DMS114 treated with DMSO at 0.1 percent for 48 hours (cell line): Measurements from ENCODE around the gene PDE3B.
"Not testable (repeated sequence)": the region's sequence is repeated elsewhere in the genome, so short reads cannot be mapped to it uniquely, and the experiment has no call there.

ENCODE experiments used
- DNase-seq: peaks from one replicate; lab custom pipeline; 2025; ENCODE audit not compliant: unreplicated experiment; lab: John Stamatoyannopoulos, UW

The PDE3B gene

DNA sequence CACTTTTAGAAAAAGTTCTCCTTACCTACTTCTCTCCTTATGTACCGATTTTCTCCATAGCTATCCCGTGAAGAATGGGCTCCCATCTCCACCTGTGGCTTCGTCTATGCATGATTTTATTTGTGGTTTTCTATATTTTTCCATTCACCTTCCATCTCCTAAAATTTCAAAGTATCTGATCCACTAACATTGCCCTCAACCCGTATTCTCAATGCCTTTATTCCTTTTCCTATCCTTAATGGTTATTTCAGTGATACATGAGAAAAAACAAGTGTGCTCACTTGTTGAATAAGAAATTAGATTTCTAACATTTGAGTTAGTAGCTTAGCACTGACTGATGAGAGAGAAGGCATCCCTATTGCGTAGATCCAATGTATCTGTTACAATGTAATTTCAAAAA lies 231.6 kb downstream of the PDE3B start:
- no peak for DNase-seq

DNA sequence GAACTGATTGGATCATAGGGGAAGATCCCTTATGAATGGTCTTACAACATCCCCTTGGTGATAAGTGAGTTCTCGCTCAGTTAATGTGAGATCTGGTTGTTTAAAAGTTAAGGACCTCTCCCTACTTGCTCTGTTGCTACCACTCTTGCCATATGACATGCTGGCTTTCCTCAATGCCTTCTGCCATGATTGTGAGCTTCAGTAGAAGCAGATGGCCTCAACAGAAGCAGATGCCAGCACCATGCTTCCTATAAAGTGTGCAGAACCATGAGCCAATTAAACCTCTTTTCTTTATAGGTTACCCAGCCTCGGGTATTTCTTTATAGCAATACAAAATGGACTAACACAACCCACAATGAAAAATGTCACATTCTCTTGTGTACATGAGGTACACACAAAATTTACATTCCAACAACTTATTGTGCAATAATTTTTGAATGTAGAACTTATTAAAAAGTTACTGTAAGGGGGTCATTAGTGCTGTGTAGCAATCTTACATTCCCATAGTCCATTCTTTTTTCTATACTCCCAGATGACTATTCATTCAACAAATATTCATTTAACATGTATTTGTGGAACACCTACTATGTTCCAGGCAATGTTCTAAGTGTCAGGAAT lies 238.1 kb downstream of the PDE3B start:
- no peak for DNase-seq

DNA sequence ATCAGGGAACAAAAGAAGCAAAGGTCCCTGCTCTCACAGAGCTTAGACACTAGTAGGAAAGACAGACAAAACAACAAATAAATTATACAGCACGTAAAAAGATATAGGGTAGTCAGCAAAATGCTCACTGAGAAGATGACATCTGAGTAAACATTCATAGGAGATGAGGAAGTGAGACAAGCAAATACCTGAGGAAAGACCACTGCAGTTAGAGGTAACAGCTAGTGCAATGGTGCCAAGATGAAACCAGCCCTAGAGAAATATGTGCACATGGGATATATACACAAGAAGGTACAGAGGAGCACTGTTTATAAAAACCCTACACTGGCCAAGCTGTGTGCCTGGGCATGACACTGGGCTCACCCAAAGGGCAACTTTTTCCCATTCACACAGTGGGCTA lies 238.6 kb downstream of the PDE3B start:
- DNase-seq, result no peak

DNA sequence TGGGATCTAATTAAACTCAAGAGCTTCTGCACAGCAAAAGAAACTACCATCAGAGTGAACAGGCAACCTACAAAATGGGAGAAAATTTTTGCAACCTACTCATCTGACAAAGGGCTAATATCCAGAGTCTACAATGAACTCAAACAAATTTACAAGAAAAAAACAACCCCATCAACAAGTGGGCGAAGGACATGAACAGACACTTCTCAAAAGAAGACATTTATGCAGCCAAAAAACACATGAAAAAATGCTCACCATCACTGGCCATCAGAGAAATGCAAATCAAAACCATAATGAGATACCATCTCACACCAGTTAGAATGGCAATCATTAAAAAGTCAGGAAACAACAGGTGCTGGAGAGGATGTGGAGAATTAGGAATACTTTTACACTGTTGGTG lies 240.1 kb downstream of the PDE3B start:
- not testable (repeated sequence) for DNase-seq

DNA sequence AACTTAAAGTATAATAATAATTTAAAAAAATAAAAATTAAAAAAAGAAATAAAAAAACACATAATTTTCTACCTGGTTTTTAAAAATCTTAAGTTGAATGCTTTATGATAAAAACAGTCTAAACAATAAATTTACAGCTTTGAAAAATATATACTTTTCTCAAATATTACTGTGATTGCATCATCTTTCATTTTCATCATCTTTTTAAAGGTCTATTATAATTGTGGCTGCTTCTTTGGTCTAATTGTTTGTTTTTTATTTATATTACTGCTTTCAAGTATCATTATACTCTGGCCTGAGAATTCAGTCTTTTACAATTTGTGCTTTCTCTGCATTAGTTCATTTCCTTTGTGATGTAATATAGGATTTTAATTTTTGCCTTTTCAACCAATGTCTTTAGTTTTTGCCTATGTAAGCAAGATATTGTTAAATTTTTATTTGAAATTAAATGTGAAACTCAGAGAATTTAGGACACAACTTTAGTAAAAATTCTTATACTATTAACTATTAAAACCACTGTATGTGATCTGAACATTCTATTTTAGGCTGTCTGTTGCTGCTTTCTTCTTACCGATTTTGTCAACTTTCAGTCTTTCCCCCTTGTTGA lies 241.2 kb downstream of the PDE3B start:
- DNase-seq, result no peak

DNA sequence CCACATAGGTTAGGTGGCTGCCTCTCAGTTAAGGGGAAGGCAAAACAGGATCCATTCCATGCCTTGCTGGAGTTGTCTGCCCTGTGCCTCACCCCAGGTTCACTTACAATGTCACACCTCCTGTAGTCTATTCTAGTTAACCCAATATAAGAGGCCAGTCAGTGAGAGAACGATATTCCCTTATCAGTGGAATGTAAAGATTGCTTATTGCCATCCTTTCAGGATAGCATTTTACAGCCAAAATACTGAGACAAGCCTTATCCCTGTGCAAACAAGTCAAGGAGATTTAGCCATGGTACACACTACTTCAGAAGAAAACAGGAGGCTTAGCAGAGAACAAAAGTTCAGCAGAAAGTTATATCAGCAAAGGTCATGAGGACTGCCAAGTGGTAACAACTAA lies 242.9 kb downstream of the PDE3B start:
- DNase-seq, result no peak

DNA sequence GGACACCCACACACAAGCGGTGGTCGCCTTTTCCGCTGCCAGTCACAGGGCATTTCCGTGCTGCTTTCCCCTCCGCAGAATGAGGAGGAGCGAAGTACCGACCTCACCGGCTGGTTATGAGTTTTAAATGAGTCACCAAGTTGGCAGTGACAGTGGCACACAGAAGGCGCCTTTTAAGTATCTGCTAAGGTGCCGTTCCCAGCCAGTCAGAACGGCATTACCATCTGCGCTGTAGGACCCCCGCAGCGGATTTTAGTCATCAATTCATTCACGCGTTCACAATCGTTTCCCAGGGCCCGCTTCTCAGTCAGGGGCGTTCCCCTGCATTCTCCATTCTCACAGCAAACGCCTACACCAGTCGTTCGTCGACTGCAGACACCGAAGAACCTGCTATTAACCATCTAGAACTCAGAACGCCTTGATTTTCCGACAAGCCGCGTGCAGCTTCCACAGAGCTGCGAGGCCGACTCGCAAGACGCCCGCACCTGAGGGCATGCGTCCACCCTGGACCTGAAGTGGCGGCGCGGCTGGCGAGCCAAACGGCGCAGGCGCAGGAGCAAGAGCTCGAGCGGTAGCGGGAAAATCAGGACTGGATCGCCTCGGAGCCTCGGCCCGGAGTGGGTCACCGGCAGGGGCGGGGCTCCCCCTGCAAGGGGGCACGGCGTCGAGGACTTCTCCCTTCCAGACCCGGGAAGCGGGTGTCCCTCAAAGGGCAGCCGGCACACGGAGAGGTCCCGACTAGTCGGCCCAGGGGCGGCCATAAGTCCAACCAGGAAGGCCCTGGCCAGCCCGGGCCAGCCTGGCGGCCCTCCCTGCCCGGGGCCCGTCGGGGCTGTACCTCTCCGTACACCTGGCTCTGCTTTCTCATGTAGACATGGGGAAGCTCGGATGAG lies 247.8 kb downstream of the PDE3B start:
- peak; percentile 57 for DNase-seq

DNA sequence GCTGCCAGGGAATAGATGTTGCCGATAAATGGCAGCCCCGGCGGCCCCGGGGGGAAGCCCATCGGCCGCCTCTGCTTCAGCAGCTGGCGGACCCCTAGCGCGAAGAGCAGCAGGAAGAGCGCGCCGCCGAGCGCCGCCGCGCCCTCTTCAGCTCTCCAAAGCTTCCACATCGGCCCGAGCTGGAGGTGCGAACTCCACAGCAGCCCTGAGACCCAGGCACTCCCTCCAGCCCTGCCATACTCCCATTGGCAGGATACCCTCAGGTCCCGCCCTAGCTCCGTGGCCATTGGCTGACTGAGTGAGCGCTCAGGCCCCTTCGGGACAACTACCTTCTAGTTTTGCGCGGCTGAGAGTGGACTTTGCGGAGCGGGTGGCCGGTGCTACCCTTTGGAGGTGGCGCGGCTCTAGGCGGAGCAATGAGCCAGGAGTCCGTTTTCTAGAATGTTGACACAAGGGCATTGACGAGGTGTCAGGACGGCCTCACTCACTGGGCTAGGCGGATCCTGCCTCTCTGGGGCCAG lies 248.5 kb downstream of the PDE3B start, which contains the start of gene CYP2R1:
TSS of gene CYP2R1 (minus strand) at position 196 of the 521 bp plus-strand sequence. CDS start at position 170, 26 bp downstream.
- peak; percentile 87 for DNase-seq

DNA sequence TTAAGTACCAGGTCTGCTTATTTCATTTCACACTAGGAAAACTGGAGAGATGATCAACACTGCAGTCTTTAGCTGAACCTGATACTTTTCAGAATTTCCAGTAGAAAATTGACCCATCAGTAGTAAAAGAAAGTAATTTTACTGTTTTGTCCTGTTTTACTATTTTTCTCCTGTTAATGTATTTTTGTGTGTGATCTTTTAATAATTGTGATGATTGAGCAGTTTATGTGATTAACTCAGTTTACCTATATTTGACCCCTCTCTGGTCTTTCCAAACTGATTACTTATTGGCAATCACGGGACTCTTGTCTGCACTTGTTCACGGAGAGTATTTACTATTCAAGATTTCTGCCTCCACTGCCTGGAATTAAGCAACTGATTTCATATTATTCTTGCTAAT lies 249.0 kb downstream of the PDE3B start:
- DNase-seq, result no peak

DNA sequence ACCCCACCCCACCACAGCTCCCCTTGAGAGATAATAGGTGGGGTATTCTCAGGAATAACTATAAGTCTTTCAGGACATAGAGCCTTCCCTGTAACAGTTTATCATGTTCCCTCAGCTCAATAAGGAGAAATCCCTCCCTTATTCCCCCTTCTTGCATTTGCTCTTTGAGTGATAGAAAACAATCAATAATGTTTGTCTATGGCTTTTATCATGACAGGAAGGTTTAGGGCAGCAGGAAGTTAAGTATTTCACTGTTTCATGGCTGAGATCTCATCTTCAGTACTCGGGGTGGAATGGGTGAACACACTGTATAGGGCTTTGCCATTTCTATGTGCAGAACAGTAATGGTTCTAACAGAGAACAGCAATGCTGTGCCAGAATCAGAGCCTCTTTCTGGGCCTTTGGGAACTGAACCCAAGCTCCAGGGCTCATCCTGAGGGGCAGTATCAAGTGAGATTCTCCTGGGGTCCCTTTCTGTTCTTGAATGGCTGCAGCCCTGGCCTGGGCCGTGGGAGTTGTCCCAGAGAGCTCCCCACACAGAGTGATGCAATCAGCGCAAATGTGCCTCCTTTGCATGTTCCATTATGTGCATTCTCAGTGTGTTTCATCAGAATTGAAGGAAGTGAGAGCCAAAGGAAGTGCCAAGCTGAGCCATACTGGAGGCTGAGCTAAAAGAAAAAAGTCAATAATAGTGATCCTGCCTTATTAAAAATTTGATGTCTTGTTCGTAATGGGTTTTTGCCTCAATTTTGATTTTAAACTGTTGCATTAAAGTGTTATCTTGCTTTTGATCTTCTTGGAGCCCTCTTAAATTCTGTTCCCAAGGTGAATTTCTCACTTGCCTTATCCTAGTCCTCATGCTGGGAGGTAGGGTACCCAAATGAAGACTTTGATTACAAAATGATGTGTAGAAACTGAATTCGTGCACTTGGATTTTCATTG lies 251.3 kb downstream of the PDE3B start:
- DNase-seq, result no peak

DNA sequence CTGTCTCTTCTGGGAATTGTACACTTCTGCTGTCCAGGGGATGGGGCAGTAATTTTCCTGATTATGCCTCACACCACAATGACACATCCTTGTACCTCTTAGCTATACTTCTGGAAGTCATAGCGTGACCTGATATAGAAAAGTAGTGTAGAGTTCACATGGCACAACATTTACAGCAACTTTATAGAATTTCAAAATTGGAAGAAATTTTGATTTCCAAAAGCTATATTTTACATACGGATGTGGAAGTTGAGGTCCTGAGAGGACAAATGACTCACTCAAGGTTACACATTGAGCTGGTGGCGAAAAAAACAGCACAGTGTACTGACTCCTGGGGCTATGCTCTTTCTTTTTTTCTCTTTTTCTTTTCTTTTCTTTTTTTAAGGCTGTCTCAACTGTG lies 254.8 kb downstream of the PDE3B start:
- no peak for DNase-seq

DNA sequence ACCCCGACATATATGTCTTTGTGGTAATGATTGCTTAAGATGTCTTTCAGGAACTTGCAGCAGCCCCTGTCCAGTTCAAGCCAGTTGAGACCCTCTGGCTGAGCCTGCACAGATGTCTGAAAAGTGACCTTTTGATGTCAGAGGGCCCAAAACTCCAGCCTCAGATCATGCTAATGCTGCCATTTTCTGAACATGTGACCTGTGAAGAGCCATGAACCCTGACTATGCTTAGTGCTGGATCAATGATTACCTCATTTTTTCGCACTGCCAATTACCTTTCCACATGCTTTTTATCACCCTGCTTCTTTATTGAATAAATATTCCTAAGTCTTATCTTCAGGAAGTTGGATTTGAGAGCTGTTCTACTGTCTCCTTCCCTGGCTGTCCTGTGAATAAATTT lies 255.3 kb downstream of the PDE3B start:
- no peak for DNase-seq

DNA sequence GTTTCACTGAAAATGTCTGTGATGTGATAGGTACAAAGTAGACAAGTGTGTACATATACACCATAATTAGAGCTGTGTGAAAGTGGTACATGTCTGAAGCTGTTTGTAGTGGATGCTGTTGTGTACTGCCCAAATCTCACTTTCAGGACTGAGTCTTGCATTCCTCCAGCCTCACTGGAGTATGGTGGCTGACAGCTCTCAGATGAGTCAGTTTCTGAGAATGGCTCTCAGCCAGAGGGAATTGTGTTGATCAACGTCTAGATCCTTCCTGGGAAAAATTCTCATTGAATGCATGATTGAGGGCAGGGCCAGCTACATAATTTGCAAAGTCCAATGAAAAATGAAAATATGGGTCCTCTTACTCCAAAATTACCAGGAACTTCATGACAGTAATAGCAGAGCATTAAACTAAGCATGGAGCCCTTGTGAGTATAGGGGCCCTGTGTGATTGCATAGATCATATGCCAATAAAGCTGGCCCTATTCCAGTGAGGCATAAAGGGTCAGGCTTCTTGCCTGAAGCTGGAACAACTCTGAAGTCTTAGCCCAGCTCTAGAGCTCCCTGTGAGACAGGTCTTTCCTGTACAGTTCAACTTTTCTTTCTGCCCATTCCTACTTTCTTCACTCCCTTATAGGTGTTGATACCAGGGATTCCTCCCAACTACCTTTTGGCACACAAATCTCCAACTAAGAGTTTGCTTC lies 259.2 kb downstream of the PDE3B start:
- no peak for DNase-seq

DNA sequence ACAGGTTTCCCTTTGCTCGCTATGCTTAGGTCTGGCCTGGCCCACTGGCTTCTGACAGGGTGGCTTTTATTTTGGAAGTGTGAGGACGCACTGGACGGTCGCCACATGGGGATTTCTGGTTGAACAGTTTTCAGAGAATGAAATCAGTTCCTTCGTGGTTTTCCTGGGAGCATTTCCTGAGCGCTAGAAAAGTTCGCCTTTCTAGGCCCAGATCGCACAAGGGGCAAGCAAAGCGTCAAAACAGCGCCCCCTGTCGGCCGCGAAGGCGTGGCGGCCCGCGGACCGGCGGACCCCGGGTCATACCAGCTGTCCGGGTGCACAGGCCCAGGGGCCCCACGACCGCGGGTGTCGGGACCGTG lies 261.1 kb downstream of the PDE3B start:
- no peak for DNase-seq

DNA sequence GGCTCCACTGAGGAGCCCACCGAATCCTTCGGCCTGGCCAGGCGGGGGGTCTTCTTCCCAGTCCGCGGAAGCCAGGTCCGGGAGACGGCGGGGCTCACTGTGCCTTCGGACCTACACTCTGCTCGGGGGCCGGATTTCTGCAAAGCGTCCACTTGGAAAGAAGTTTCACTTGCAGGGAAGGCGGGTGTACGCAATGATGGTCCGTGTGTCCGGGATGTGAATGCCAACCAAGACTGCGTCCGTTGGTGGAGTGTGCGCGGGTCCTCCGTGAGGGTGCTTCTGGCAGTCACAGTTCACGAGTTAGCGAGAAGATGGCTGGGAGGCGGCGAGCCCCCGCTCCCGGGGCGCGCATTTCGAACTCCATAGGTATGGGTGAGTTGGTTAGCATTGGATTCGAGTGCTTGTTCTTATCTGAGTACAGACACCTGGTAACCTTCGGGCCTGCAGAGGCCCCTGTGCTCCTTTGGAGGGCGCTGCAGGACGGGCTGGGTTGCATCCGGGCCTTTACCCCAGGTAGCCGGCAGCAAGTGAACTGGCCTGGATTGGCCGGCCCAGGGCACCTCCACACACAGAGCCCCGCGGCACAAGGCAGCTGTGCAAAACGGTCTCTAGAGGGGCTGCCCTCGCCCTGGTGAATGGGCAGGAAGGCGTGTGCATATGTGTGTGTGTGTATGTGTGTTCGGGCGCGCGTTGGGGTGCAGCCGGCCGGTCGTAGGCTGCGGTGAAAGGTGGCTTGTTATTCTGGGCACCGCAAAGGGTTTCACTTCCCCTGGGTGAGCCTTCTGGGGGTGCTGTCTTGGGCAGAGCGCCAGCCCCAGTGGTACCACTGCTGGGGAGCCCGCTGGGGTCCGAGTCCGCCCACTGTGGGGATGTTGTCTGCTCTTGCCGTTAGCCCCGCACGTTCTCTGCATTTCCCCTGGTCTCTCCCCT lies 261.8 kb downstream of the PDE3B start:
- DNase-seq, result no peak

DNA sequence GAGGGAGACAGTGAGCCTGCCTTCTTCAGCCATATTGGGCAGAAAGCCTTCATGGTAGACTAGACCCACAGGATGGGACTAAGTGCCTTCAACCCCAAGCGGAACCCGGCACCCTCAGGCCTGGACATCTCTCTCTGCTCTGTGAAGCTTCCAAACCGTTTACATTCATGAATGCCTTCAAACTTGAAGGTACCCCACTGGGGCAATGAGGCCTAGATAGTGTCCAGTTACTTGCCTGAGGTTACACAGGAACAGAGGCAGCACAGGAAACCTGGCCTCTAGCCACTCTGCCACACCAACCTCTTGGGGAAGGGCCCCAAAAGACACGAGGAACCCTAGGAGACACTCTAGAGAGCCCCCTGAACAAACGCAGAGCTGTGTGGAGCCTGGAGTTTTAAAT lies 263.0 kb downstream of the PDE3B start:
- no peak for DNase-seq

DNA sequence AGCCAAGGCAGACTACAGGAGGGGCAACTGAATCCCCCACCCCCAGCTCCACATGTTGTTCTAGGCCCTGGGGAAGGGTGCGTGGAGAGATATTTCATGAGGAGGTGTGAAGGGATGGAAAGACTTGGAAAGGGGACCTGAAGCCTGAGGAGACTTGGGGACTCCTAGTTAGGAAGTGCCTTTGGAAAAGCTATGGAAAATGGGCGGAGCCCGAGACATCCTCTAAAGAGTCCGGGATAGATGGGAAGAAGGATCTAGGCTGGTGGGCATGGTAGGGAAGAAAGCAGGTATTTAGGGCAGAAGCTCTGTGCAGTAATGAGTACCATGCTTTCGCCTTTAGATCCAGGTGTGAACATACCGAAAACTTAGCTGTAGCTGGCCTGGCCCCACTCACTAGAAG lies 263.4 kb downstream of the PDE3B start:
- DNase-seq, result no peak

DNA sequence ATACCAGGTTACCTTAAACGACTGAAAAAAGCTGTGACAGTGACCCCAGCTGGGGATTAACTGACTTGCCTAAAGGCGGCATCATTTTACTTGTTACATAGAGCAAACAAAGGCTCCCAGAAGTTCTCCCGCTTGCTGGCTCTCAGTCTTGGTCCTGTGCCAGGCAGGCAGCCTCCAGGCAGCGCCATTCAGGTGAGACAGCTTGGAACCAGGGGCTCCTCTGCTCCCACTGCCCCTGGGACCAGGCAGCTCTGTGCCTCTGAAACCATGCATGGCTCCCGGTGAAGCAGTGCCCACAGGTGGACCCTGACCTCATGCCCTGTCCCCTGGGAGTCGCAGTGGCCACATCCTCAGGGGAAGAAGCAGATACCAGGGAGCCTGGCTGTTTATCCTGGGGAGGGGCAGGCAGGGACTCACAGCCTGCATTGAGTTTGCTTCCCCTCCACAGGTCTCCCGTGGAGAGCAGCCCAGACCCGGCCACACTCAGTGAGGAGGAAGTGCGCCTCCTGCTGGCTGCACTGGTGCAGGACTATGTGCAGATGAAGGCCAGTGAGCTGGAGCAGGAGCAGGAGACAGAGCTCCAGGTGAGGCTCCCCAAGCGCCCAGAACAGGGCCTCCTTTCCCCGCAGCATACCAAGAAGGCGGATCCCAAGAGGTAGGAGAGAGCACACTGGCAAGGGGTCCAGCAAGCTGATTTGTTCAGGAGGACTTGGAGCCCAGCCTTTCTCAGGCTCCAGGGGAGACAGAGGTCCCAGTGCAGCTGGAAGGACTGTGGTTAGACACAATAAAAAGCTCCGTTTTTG lies 264.0 kb downstream of the PDE3B start:
- DNase-seq, result peak; percentile 21
